NK-92 (cell line): Measurements from ENCODE around the gene MACO1.

ENCODE experiments used
- DNase-seq: peaks from one replicate; lab custom pipeline; 2025; ENCODE audit not compliant: unreplicated experiment; lab: John Stamatoyannopoulos, UW

Gene MACO1

GRCh38 chr1:25523542-25523941, 92.8 kb downstream of the MACO1 start:
- DNase-seq = no peak

DNA sequence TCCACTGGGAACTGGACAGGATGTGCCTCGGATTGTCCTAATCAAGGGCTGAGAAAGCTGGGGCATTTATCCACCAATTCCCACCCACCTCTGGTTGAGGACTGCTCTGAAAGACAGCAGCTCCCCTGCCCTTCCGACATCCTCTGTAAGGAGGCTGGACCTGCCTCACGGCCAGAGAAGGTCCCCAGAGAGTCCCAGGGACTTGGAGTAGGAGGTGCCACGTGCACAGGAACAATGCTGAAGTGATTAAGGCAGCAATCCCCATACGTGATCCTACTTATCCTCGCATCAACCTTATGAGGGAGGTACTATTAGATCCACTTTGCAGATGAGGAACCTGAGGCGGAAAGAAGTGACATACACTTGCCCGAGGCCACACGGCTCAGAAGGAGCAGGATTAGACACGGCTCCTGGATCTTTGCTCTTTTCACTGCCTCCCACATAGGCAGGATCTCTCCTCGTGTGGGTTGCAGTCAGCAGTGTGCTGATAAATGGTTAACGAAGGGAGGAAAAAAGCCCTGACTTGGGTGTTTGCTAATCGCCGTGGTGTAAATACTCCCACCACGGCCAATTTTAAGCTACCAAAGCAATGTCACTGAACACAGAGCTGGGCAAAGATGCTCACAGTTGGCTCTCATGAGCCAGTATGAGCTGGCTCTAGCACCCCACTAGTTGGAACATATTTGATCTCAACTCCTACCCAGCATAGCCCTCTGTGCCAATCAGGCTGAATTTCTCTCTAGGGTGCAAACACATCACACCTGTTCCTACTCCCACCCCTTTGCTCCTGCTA, 94.1 kb downstream of the MACO1 start:
- DNase-seq = no peak

- no peak for DNase-seq
Observed at GRCh38 chr1:25525361-25525688, 94.6 kb downstream of the MACO1 start.

GRCh38 chr1:25526753-25527152, 96.1 kb downstream of the MACO1 start:
- no peak for DNase-seq

GRCh38 chr1:25527226-25527846, 96.6 kb downstream of the MACO1 start:
- DNase-seq = no peak

DNA sequence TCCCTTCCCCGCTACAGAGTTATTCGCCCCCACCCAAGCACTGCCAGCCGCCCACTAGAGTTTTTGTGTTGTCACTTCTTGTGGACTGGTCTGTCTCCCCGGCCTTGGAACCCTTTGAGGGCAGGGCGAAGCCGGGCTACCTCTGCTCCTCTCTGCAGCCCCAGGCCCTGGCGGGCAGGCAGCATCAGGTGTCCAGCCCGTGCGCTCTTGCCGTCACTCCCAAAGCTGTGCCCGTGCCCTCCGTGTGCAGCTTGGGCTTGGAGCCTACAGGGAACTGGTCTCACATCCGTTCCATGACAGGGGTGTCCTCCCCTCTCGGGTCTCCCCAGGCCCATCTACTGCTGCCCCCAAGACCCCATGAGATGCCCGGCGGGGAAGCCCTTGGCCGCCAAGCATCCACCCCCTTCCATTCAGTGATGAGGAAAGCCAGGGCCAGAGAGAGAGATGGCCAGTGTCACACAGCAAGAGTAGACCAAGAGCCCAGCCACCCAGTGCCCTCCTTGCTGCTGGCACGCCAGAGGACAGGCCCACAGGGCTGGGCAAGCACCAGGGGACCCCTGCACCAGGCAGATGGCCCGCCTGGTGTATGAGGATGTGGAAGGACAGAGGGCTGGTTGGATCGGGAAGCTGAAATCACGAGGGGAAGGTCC, 97.4 kb downstream of the MACO1 start:
- DNase-seq = no peak

DNA sequence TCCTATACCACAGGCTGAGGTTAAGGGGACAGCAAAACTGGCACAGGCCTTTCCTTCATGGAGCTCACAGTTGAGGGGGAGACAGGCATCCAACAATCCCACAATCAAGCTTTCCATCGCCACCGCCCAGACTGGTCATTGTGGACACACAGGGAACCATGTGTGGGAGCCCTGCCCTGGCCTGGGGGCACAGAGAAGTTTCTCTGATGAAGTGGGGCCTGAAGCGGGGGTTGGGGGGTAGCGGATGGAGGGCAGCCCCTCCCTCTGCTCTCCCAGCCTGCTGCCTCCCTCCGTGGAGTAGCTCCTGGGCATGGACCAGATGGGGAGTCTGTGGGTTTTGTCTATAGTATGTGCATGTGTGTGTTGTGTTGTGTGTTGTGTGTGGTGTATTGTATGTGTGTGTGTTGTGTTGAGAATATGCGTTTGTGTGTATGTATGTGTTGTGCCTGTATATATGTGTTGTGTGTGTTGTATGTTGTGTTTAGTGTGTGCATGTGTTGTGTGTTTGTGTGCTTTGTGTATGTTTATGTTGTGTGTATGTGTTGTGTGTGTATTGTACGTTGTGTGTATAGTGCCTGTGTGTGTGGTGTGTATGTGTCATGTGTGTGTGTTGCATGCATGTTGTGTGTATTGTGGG, 98.3 kb downstream of the MACO1 start:
- no peak for DNase-seq

DNA sequence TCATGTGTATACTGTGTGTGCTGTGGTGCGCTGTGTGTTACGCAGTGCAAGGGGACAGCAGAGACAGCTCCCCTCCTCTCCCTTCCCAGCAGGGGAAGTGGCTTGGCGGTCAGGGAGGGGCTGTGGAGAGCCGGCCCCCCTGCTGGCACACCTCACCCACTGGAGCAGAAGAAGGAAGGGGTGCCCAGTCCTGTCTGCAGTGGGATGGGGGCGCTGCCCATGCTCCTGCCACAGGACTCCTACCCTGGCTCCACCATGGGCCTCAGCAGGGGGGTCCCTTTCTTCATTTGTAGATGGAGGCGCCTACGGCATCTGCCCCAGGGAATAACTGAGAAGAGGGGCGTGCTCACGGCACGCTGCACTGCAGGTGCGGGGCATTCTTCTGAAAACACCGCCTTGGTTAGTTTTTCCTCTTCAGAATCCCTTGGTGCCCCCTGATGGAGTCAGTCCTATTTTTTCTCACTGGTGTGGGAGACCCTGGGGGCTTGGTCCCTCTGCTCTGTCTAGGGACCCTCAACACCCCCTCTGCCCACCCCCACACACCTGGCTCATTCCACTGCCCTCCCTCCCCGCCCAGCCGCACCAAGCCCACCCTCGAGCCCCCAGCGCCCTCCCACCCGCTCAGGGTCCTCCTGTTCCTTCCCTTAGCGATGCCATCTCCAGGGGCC, 99.0 kb downstream of the MACO1 start:
- DNase-seq = no peak

DNA sequence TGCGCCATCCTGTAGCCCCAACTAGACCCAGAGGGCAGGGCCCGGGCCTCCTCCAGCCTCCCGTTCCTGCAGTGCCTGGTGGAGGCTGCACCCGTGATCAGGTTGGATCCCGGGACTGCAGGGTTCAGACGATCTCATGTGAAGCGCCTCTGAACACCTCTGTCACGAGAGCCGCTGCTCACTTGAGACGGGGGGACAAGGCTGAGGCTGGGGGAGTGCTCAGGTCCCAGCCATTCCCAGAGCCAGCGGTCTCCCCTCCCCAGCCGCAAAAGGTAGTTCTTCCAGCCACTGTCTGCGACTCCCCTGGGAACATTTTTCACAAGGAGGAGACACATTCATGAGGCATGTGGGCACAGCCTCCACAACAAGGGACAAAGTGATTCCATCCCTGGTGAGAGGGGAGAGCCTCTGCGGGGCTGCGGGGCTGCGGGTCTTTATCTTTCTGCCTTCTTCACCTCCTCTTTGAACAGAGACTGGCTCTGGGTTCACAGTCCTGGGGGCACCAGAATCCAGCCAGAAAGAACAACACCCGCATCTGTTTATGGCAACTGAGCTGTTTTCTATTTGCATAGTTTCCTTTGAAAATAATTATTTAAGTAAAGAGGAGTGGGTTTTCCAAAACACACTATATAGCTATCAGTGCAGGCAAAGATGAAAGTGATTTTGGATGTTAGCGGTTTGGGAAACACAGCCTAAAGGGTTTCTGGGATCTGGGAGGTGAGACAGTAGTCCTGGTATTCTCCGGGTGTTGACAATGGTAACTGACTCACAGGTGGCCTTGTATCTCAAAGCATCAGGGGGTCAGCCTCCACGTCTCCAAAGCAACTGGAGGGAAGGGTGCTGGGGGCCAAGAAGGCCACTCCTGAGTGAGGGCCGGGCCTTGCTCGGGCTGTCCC, 99.7 kb downstream of the MACO1 start:
- DNase-seq = no peak

DNA sequence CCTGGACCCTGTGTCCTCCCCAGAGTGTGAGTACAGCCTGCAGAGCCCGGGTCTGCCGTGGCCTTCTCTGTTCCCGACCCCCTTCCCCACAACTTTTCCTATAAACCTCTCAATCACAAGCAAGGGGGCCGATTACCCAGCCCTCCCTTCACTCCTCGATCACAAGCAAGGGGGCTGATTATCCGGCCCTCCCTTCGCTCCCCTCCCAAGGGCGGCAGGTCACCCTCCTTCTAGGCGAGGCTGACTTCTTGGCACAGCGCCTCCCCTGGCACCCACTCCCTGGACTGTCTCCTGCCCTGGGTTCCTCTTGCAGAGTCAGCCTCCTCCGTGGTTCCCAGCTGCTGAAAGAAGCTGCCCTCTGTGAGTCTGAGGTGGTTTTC, 100.4 kb downstream of the MACO1 start:
- no peak for DNase-seq

- DNase-seq = no peak
Observed at GRCh38 chr1:25532970-25533369, 102.3 kb downstream of the MACO1 start.

DNA sequence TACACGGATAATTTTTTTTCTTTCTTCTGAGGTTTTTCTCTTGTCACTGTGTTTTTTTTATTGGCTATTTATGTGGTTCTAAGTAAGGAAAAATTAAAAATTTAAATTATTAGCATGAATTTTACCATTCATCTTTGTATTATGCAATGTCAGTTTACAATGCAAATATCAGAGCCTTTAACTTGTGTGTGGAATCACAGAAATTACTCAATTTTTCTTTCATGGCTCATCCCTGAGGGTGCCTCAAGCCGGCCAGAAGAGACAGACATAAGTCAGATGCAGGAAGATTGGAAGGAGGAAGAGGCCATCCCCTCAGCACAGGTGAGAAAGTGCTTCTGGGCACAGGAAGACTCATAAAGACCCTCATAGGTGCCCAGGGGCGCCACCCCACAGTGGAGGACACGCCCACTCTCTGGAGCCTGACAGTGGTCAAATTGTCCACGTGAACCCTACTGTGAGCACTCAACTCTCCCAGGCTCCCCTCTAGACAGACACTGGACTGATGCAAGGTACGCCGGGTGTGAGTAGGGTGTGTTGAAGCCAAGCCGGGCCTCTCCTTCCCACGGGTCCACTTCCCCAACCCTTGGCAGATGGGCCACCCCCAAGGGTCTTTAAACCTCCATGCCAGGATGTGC, 103.2 kb downstream of the MACO1 start:
- DNase-seq = no peak

DNA sequence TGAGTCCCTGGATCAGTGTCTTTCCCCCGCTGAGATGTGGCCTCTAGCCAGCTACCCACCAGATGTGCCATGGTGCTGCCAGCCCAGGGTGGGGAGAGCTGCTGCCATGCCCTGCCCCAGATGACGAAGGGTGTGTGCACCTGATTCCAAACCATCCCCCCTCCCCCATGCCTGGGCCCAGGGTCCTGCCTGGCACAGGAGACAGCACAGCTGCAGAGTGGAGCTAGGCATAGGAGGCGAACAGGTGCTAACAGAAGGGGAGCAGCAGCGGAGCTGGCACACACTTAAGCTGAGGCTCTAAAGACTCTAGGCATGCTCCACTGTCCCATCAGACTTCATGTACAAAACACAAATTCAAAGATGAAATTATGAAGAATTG, 103.7 kb downstream of the MACO1 start:
- no peak for DNase-seq

- no peak for DNase-seq
Observed at GRCh38 chr1:25536124-25536523, 105.4 kb downstream of the MACO1 start.

- DNase-seq = no peak
Observed at GRCh38 chr1:25537153-25537831, 106.6 kb downstream of the MACO1 start.

DNA sequence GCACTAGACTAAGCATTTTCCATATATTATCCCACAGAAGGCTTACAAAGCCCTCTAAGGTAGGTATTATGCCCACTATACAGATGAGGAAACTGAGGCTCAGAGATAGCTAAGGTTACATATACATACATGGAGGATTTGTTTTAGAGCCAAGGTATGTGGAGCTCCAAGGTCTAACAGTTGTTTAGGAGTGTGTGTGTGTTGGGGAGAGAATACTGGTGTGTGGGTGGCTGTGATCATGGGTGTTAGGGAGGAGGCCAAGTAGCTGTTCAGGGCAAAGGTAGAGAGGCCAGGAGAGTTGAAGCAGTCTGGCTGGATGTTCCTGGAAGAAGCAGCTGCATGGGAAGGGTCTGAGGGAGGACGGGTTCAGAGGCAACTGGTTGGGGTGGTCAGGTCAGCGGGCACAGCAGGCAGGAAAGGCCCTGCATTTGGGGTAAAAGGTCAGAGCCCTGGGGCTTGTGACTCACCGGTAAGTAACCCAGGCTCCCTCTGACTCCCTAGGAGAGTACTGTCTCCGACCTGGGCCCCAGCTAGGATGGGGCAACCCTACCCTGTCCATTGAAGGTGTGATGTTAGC, 107.6 kb downstream of the MACO1 start:
- no peak for DNase-seq

DNA sequence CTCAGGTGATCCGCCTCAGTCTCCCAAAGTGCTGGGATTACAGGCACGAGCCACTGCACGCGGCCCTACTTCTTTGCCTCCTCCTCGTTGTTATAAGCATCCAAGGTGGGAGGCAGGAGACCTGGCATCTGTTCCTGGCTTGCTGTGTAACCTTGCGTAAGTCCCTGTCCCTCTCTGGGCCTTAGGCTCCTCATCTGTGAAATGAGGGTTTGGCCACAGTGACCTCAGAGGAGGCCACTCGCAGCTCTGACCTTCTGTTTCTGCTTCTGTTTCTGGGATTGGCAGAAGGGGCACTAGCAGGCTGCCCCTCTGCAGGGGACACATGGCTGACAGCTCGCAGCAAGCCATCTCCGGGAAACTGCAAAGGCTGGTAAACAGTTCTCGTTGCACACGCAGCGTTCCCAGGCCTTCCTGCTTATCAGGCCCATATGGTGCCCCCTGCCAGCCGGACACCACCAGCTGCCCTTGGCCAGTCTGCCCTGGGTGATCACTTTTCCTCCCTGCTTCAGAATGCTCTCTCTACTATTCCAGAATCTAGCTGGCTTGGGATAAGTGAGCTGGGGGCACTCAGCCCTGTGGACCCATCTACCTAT, 110.1 kb downstream of the MACO1 start:
- no peak for DNase-seq

DNA sequence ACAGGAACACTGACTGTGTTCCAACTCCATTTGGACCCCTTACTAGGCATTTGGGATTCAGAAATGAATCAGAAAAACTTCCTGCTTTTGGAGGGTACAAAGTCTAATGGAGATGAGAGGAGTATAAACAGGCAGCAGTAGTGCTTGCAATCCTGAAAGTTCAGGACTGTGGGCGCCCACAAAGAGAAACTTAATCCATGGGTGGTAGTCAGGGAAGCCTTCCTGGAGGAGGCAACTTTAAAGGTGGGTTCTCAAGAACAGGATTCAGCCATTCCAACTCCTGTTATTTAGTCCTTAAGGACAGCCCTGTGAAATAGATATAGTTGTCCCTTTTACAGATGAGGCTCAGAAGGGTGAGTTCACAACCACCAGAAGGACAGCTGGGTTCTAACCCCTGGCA, 110.7 kb downstream of the MACO1 start:
- DNase-seq = no peak
